Keratinocyte (primary cell): ENCODE measurements around the gene GGACT. TPM values are rescaled to one million over a fixed set of nuclear protein-coding genes. Genes with fewer than 3 reads are reported as not detected.

Experiments
- DNase-seq: peaks from one replicate; pipeline ENCODE4 v3.0.0-alpha.2; 2011; ENCODE audit warnings: low read depth, missing footprints, low spot score
- FAIRE-seq: peaks from 2 replicates; lab custom pipeline; 2011; peaks lifted over from hg19 to GRCh38; lab: Jason Lieb, UNC
- H2AFZ ChIP-seq: 2 replicates; pipeline ENCODE4 v1.6.0; 2012; ENCODE audit warnings: low read length, control low read depth, inconsistent platforms; ENCODE audit not compliant: control insufficient read depth
- H3K27ac ChIP-seq: 2 replicates; pipeline ENCODE4 v1.5.1; 2011; ENCODE audit warnings: low read length; ENCODE audit not compliant: control insufficient read depth, insufficient read depth
- H3K27me3 ChIP-seq: 3 replicates; pipeline ENCODE4 v1.6.0; 2011; ENCODE audit warnings: low read length; ENCODE audit not compliant: control insufficient read depth, insufficient read depth; ENCODE audit errors: extremely low read depth
- H3K36me3 ChIP-seq, 2 experiments: 2 replicates in 1 of 2; 3 replicates in 1 of 2; pipeline ENCODE4 v1.5.1; 2011; ENCODE audit warnings: low read length in 2 of 2, mild to moderate bottlenecking in 1 of 2; ENCODE audit not compliant: control insufficient read depth in 2 of 2, insufficient read depth in 2 of 2; ENCODE audit errors: extremely low read depth in 1 of 2
- H3K4me1 ChIP-seq: 3 replicates; pipeline ENCODE4 v1.5.1; 2011; ENCODE audit warnings: low read length; ENCODE audit not compliant: control insufficient read depth, insufficient read depth; ENCODE audit errors: extremely low read depth
- H3K4me2 ChIP-seq: 3 replicates; pipeline ENCODE4 v1.6.0; 2011; ENCODE audit warnings: low read depth, low read length; ENCODE audit not compliant: control insufficient read depth, insufficient read depth; ENCODE audit errors: extremely low read depth
- H3K4me3 ChIP-seq, 3 experiments: fragments of 200-600 bp in 1 of 3; sonication (generic) in 1 of 3; 2 replicates in 2 of 3; 3 replicates in 1 of 3; pipeline ENCODE4 v1.5.1; 2011 to 2016; ENCODE audit warnings: low read length in 3 of 3, mild to moderate bottlenecking in 3 of 3, control low read depth in 2 of 3, inconsistent platforms in 1 of 3, low read depth in 1 of 3, mixed read lengths in 1 of 3, mixed run types in 1 of 3, moderate library complexity in 1 of 3; ENCODE audit not compliant: control insufficient read depth in 2 of 3, insufficient read depth in 2 of 3; ENCODE audit errors: extremely low read depth in 1 of 3
- H3K79me2 ChIP-seq: 2 replicates; pipeline ENCODE4 v1.6.0; 2012; ENCODE audit warnings: low read length; ENCODE audit not compliant: control insufficient read depth, insufficient read depth
- H3K9ac ChIP-seq: 3 replicates; pipeline ENCODE4 v1.6.0; 2011; ENCODE audit warnings: low read length; ENCODE audit not compliant: control insufficient read depth, insufficient read depth; ENCODE audit errors: extremely low read depth
- H3K9me1 ChIP-seq: 3 replicates; pipeline ENCODE4 v1.6.0; 2011; ENCODE audit warnings: low read length; ENCODE audit not compliant: control insufficient read depth, insufficient read depth; ENCODE audit errors: extremely low read depth
- H3K9me3 ChIP-seq: 2 replicates; pipeline ENCODE4 v1.5.1; 2012; ENCODE audit warnings: low read depth, low read length; ENCODE audit not compliant: control insufficient read depth
- H4K20me1 ChIP-seq: 3 replicates; pipeline ENCODE4 v1.6.0; 2011; ENCODE audit warnings: low read length; ENCODE audit not compliant: control insufficient read depth, insufficient read depth; ENCODE audit errors: extremely low read depth
- EZH2 ChIP-seq: IDR thresholded peaks from one replicate; pipeline ENCODE4 v1.6.1; 2012; ENCODE audit warnings: inconsistent platforms, mild to moderate bottlenecking, low read length, moderate library complexity
- dilution Hi-C: fragments of 300-500 bp; cut with MboI; formaldehyde crosslinking; loops from one replicate; pipeline ENCODE4 v1.7.0; 2020; ENCODE audit warnings: low sequenced_read_pairs; ENCODE audit not compliant: extremely low pct_ligation_motif_present
- polyA plus RNA-seq, 5 experiments: library from polyadenylated mRNA; depleted of rRNA in 3 of 5; stranded (reverse) in 3 of 5; stranded (forward) in 1 of 5; unstranded in 1 of 5; fragments of >200 nt; gene quantifications; 1 replicate in 1 of 5; 2 replicates in 3 of 5; 3 replicates in 1 of 5; pipeline versions ENCODE4 v1.2.1 to v1.2.3, GENCODE V29; 2011 to 2012; ENCODE audit warnings: missing spikeins in 2 of 5, low read depth in 1 of 5, low replicate concordance in 1 of 5
- TF ChIP-seq, protein P1 (sequence below), 3 experiments: IDR thresholded peaks in 1 of 3; conservative IDR thresholded peaks in 1 of 3; optimal IDR thresholded peaks in 1 of 3; 2 replicates in 2 of 3; 3 replicates in 1 of 3; pipeline versions ENCODE3 to v1.5.1; 2011; ENCODE audit warnings: low read length in 3 of 3, mild to moderate bottlenecking in 3 of 3, moderate library complexity in 2 of 3, control low read depth in 1 of 3, inconsistent platforms in 1 of 3; ENCODE audit not compliant: insufficient read depth in 2 of 3; ENCODE audit errors: extremely low read depth in 1 of 3

GGACT gene
- polyA plus RNA-seq, 1 donor (not counting 4 experiments of a cell fraction or from before 2014, with no cell fraction given), result 8.2 TPM

GRCh38 chr13:100484702-100485101, 103.9 kb downstream of the GGACT start:
- Histone ChIP-seq H3K27ac (no peak overlapping the region), H4K20me1 (no peaks in the 10 kb centered on the region)
- no peak for FAIRE-seq

DNA sequence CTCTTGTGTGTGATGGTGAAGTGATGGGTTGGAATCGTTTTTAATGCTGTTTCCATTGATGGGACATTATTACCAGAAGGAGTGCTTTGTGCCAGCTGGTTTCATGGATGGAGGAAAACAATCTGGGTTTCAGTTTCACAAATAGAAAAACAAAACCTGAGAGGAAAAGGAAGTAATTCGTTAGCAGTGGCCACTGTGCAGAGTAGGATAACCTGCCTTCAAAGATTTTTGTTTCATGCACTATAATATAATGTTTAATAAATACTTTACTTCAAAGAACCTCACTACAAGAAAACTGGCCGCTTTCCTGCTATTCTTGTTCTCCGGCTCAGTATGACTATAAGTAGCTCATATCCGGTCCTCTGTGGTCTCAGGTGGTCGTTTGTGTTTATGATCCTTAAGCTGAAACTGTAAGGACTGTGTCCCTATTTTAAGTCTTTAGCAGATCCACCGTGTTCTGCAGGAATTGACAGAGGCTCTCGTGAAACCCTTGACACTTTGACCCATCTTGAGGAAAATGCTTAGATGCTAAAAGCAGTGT, 104.7 kb downstream of the GGACT start:
- Histone ChIP-seq H3K9ac (no peak overlapping the region), H3K27ac (no peak overlapping the region), H3K4me2 (no peak overlapping the region), H4K20me1 (no peaks in the 10 kb centered on the region), H3K9me1 (no peaks in the 10 kb centered on the region), H3K27me3 (no peaks in the 10 kb centered on the region), H3K4me1 (no peaks in the 10 kb centered on the region), H2AFZ (no peak overlapping the region), H3K4me3 (no peak overlapping the region), H3K9me3 (no peaks in the 10 kb centered on the region), H3K36me3 (no peaks in the 10 kb centered on the region), H3K79me2 (no peaks in the 10 kb centered on the region)
- dilution Hi-C loops, result no loop called here
- FAIRE-seq, result no peak
- DNase-seq, result no peak
- TF ChIP-seq, protein P1, sequence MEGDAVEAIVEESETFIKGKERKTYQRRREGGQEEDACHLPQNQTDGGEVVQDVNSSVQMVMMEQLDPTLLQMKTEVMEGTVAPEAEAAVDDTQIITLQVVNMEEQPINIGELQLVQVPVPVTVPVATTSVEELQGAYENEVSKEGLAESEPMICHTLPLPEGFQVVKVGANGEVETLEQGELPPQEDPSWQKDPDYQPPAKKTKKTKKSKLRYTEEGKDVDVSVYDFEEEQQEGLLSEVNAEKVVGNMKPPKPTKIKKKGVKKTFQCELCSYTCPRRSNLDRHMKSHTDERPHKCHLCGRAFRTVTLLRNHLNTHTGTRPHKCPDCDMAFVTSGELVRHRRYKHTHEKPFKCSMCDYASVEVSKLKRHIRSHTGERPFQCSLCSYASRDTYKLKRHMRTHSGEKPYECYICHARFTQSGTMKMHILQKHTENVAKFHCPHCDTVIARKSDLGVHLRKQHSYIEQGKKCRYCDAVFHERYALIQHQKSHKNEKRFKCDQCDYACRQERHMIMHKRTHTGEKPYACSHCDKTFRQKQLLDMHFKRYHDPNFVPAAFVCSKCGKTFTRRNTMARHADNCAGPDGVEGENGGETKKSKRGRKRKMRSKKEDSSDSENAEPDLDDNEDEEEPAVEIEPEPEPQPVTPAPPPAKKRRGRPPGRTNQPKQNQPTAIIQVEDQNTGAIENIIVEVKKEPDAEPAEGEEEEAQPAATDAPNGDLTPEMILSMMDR (optimal IDR thresholded peaks at IDR 0.05 in 1 of 3, IDR thresholded peaks at IDR 0.05 in 1 of 3, conservative IDR thresholded peaks at IDR 0.05 in 1 of 3; ENCODE audit: extremely low read depth in 1 of 3, insufficient read depth in 2 of 3, low read length in 3 of 3), result no peak
- no peak for TF ChIP-seq EZH2

More at GRCh38 chr13:100484702-100485101, 103.9 kb downstream of the GGACT start:
- no peak overlapping the region for H3K9ac ChIP-seq
- H2AFZ ChIP-seq, result no peak overlapping the region
- no peak for DNase-seq
- no peaks in the 10 kb centered on the region for H3K27me3 ChIP-seq
- no peak overlapping the region for H3K4me2 ChIP-seq
- TF ChIP-seq, protein P1 (optimal IDR thresholded peaks at IDR 0.05 in 1 of 3, IDR thresholded peaks at IDR 0.05 in 1 of 3, conservative IDR thresholded peaks at IDR 0.05 in 1 of 3; ENCODE audit: extremely low read depth in 1 of 3, insufficient read depth in 2 of 3, low read length in 3 of 3), result no peak
- TF ChIP-seq EZH2, result no peak
- H3K9me3 ChIP-seq, result no peaks in the 10 kb centered on the region
- no peak overlapping the region for H3K4me3 ChIP-seq
- H3K9me1 ChIP-seq, result no peaks in the 10 kb centered on the region
- dilution Hi-C loops, result no loop called here
- H3K36me3 ChIP-seq, result no peaks in the 10 kb centered on the region
- no peaks in the 10 kb centered on the region for H3K79me2 ChIP-seq
- no peaks in the 10 kb centered on the region for H3K4me1 ChIP-seq
